ENCODE measurements around the gene GNAQ.

DNA sequence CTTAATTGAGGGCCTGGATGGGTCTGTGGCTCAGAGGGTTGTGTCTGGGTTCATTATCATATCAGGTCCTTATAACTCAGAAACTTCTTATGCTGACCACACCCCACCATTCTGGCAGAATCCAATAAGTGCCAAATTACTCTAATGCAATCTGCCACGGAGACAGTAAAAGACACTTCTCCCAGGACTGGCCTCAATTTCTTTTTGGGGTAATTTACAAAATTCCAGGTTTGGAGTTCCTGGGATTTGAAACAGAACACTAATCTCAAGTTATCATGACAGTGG, 187.8 kb downstream of the GNAQ start:
- TF ChIP-seq, protein P1, sequence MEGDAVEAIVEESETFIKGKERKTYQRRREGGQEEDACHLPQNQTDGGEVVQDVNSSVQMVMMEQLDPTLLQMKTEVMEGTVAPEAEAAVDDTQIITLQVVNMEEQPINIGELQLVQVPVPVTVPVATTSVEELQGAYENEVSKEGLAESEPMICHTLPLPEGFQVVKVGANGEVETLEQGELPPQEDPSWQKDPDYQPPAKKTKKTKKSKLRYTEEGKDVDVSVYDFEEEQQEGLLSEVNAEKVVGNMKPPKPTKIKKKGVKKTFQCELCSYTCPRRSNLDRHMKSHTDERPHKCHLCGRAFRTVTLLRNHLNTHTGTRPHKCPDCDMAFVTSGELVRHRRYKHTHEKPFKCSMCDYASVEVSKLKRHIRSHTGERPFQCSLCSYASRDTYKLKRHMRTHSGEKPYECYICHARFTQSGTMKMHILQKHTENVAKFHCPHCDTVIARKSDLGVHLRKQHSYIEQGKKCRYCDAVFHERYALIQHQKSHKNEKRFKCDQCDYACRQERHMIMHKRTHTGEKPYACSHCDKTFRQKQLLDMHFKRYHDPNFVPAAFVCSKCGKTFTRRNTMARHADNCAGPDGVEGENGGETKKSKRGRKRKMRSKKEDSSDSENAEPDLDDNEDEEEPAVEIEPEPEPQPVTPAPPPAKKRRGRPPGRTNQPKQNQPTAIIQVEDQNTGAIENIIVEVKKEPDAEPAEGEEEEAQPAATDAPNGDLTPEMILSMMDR (IDR thresholded peaks at IDR 0.05 in 8 of 11, conservative IDR thresholded peaks at IDR 0.05 in 3 of 11), result no peak
- TF ChIP-seq POLR2A (IDR thresholded peaks at IDR 0.05), result no peak
- TF ChIP-seq POLR2AphosphoS5 (IDR thresholded peaks at IDR 0.05), result no peak
